ENCODE results near the gene TCF15. TPM values are rescaled to one million over a fixed set of nuclear protein-coding genes. Genes with fewer than 3 reads are reported as not detected.

Gene TCF15
- total RNA-seq, 2 experiments from 2014 or later, result not detected

DNA sequence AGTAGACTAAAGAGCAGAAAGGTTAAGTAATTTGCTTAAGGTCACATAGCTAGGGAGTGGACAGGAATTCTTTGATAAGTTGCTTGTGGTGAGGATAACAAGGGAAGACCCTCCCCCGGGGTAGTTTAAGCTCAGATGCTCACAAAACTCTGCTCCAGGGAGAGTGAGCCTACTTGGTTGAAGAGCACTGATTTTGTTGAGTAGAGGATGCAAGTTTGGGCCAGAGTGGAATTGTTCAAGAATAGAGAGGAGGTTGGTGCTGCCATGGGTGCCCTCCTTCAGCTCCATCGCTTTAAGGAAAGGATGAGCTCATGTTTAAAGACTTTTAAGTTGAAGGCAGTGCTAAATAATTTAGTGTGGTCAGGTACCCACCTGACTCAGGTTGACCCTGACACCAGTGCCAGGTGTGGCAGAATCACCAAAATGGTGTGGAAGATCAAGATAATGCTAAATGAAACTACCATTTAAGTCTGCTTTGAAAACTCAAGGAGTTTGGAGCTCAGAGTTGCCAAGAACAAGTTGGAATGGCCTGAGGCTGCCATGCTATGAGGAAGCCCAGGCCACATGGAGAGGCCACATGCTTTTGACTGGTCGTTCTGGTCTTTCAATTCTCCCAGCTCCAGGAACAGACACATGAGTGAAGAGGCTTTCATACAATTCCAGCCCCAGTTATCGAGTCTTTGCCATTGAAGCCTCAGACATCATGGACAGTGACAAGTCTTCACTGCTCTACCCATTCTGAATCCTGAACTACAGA, 8.0 kb upstream of the TCF15 start:
- no peak overlapping the region for H3K27ac Mint-ChIP-seq
- H3K4me1 Mint-ChIP-seq, result no peaks in the 10 kb centered on the region
- H3K9me3 Mint-ChIP-seq, result peaks cover 4% of the 10 kb centered on the region
- no peaks in the 10 kb centered on the region for H3K36me3 Mint-ChIP-seq (ENCODE audit: low read depth)
- ChIA-PET CTCF (interaction anchor here (0.7 to 1.8 kb wide), 3 partner anchors 15 to 28 kb away, joined by 3 to 6 read pairs (median 3); no protein-coding TSS in a partner anchor), POLR2A (interaction anchor here (0.7 kb wide), 1 partner anchor 23 kb away, joined by 3 read pairs; no protein-coding TSS in a partner anchor)
- H3K27me3 Mint-ChIP-seq, result peaks cover 25% of the 10 kb centered on the region
- no peak for DNase-seq
- H3K4me3 Mint-ChIP-seq, result no peak overlapping the region

DNA sequence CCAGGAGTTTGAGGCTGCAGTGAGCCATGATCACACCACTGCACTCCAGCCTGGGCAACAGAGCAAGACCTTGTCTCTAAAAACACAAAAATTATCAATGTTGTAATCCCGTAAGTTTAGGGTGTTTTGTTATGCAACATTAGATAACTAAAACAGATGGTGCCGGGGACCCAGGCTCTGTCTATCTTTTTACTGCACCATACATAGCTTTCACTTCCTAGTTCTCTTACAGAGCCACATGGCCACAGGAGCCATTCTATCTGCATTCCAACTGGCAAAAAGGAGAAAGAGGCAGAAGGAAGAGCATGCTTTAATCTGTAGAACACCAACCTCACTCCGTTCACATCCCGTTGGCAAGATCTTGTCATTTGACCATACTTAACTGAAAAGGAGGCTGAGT, 5.4 kb upstream of the TCF15 start:
- no peak for DNase-seq
- peaks cover 4% of the 10 kb centered on the region for H3K9me3 Mint-ChIP-seq
- H3K4me3 Mint-ChIP-seq, result no peak overlapping the region
- ChIA-PET POLR2A (no interaction called here), CTCF (no interaction called here)
- no peaks in the 10 kb centered on the region for H3K36me3 Mint-ChIP-seq (ENCODE audit: low read depth)
- peaks cover 8% of the 10 kb centered on the region for H3K4me1 Mint-ChIP-seq
- no peak overlapping the region for H3K27ac Mint-ChIP-seq
- peaks cover 51% of the 10 kb centered on the region for H3K27me3 Mint-ChIP-seq

DNA sequence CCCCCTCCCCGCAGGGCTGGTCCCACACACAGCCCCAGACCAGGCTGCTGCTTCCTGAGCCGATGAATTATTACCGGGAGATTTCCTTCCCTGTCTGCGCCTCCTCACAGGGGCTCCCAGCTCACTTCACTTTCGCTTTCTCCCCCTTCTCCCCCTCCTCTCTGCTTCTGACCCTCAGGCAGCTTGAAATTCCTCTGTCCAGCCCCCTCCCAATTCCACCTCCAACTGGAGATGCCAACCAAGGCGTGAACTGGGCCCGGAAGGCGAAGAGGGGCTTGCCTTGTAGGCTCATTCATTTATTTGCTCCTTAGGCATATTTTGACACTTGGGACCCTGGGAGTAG, 1.7 kb upstream of the TCF15 start:
- ChIA-PET POLR2A (no interaction called here), CTCF (interaction anchor here (0.5 to 1.3 kb wide), 3 partner anchors 19 to 63 kb away, joined by 3 read pairs; no protein-coding TSS in a partner anchor)
- H3K27me3 Mint-ChIP-seq, result peaks cover 59% of the 10 kb centered on the region
- DNase-seq, result no peak
- H3K27ac Mint-ChIP-seq, result no peak overlapping the region
- H3K4me1 Mint-ChIP-seq, result peaks cover 9% of the 10 kb centered on the region
- H3K36me3 Mint-ChIP-seq (ENCODE audit: low read depth), result no peaks in the 10 kb centered on the region
- no peaks in the 10 kb centered on the region for H3K9me3 Mint-ChIP-seq
- H3K4me3 Mint-ChIP-seq, result no peak overlapping the region

DNA sequence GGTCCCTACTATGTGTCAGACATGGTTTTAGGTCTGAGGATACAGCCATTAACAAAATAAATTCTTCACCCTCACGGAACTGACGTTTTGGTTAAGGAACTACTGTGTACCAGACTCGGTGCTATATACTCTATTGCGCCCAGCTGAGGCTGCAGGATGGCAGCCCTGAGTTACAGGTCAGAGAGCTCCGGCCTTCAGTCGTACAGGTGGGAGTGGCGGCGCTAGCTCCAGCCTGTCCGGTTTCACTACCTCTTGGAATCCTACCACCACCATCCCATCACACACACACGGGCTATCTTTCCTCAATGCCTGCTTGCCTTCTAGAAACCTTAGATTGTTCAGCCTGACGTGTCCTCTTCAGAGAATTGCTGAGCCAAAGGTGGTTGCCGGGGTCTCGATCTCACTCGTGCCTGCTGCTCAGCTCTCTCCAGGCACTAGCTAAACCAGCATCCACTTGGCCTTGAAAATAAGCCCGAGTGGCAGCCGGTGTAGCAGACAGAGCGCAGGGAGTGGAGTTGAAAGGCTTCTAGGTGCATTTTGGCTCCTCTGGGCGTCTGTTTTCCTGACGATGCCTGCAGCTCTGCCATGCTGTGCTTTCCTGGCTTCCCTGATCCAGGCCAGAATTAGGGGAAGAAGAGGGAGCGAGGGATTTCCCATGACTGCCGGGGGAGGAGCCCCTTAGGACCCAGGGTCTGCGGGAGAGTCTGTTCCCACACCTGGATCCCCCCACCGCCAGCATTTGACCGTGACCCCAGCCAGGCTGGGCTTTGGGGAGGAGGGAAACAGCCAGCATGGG, 1.1 kb upstream of the TCF15 start:
- CTCF ChIA-PET, result interaction anchor here (0.5 to 1.3 kb wide), 4 partner anchors 12 to 62 kb away, joined by 3 to 4 read pairs (median 3); no protein-coding TSS in a partner anchor

GRCh38 chr20:609371-609964, 641 bp downstream of the TCF15 start:
- Mint-ChIP-seq H3K36me3 (ENCODE audit: low read depth) (no peaks in the 10 kb centered on the region), H3K27ac (no peak overlapping the region), H3K4me3 (no peak overlapping the region), H3K9me3 (no peaks in the 10 kb centered on the region), H3K27me3 (peaks cover 55% of the 10 kb centered on the region), H3K4me1 (peaks cover 9% of the 10 kb centered on the region)
- ChIA-PET POLR2A (no interaction called here), CTCF (no interaction called here)
- no peak for DNase-seq

More for the DNA sequence above, 1.1 kb upstream of the TCF15 start:
- Mint-ChIP-seq H3K4me3 (no peak overlapping the region), H3K27ac (no peak overlapping the region), H3K4me1 (peaks cover 9% of the 10 kb centered on the region), H3K9me3 (no peaks in the 10 kb centered on the region), H3K36me3 (ENCODE audit: low read depth) (no peaks in the 10 kb centered on the region), H3K27me3 (peaks cover 59% of the 10 kb centered on the region)
- POLR2A ChIA-PET, result no interaction called here
- DNase-seq, result no peak

- Mint-ChIP-seq H3K27me3 (peaks cover 53% of the 10 kb centered on the region), H3K27ac (no peak overlapping the region), H3K9me3 (no peaks in the 10 kb centered on the region), H3K36me3 (ENCODE audit: low read depth) (no peaks in the 10 kb centered on the region), H3K4me1 (peaks cover 9% of the 10 kb centered on the region), H3K4me3 (no peak overlapping the region)
- ChIA-PET CTCF (no interaction called here), POLR2A (no interaction called here)
- no peak for DNase-seq
Measured at GRCh38 chr20:608970-609369, 1.1 kb downstream of the TCF15 start.

GRCh38 chr20:607476-607875, 2.6 kb downstream of the TCF15 start:
- Mint-ChIP-seq H3K36me3 (ENCODE audit: low read depth) (no peaks in the 10 kb centered on the region), H3K27me3 (peaks cover 40% of the 10 kb centered on the region), H3K4me1 (peaks cover 9% of the 10 kb centered on the region), H3K27ac (no peak overlapping the region), H3K4me3 (no peak overlapping the region), H3K9me3 (no peaks in the 10 kb centered on the region)
- DNase-seq, result no peak
- ChIA-PET POLR2A (no interaction called here), CTCF (interaction anchor here (1.3 kb wide), 1 partner anchor 38 kb away, joined by 3 read pairs; no protein-coding TSS in a partner anchor)

DNA sequence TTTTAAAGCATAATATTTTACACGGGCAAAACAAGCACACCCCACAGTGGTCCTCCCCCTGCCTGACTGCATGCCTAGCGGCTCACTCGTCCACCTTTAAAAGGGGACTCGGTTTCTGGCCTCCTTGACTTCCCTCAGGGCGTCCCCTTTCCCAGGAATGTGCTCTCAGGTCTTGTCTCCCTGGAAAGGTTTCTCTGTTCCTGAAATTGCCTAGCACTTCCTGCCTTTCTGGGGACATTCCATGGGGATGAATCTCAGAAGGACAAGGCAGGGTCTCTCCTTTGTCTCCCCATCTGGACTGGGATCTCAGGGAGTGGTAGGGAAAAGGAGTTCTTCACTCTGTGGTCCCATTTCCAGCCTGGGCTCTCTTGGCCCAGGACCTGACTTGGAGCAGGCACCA, 4.9 kb downstream of the TCF15 start:
- ChIA-PET CTCF (no interaction called here), POLR2A (no interaction called here)
- no peak for DNase-seq
- H3K4me3 Mint-ChIP-seq, result no peak overlapping the region
- H3K36me3 Mint-ChIP-seq (ENCODE audit: low read depth), result no peaks in the 10 kb centered on the region
- H3K27me3 Mint-ChIP-seq, result peaks cover 19% of the 10 kb centered on the region
- no peak overlapping the region for H3K27ac Mint-ChIP-seq
- no peaks in the 10 kb centered on the region for H3K4me1 Mint-ChIP-seq
- no peaks in the 10 kb centered on the region for H3K9me3 Mint-ChIP-seq

DNA sequence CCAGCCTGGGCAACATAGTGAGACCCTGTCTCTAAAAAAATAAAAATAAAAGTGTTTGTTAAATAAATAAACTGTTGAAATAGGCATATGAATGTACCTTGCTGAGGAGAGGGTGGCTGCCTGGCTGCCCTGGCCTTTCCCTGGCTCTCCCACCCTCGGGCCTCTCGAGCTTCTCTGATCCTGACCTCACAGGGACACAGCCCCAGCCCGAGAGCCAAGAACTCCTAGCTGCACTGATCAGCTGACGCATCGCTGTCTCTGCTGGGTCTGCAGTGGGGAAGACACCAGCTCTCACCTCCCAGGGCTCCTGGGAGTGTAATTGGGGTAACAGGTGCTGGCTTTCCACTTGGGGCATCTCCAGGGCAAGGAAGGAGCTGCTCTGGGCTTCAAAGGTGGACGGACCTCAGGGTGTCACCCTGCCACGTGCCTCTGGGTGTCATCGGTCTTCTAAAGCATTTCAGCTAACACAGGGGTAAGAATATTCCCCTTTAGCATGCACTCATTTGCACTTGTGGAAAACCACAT, 6.9 kb downstream of the TCF15 start:
- H3K27me3 Mint-ChIP-seq, result peaks cover 6% of the 10 kb centered on the region
- no peak overlapping the region for H3K27ac Mint-ChIP-seq
- ChIA-PET CTCF (interaction anchor here (1.1 to 1.3 kb wide), 2 partner anchors 10 to 14 kb away, joined by 3 read pairs; no protein-coding TSS in a partner anchor), POLR2A (no interaction called here)
- H3K36me3 Mint-ChIP-seq (ENCODE audit: low read depth), result no peaks in the 10 kb centered on the region
- H3K4me1 Mint-ChIP-seq, result no peaks in the 10 kb centered on the region
- H3K9me3 Mint-ChIP-seq, result no peaks in the 10 kb centered on the region
- DNase-seq, result no peak
- H3K4me3 Mint-ChIP-seq, result no peak overlapping the region

- no peaks in the 10 kb centered on the region for H3K4me1 Mint-ChIP-seq
- H3K27me3 Mint-ChIP-seq, result no peaks in the 10 kb centered on the region
- no peaks in the 10 kb centered on the region for H3K9me3 Mint-ChIP-seq
- CTCF ChIA-PET, result interaction anchor here (1.1 kb wide), 1 partner anchor 10 kb away, joined by 3 read pairs; no protein-coding TSS in a partner anchor
- no peak overlapping the region for H3K4me3 Mint-ChIP-seq
- no peaks in the 10 kb centered on the region for H3K36me3 Mint-ChIP-seq (ENCODE audit: low read depth)
- no peak for DNase-seq
- no peak overlapping the region for H3K27ac Mint-ChIP-seq
- POLR2A ChIA-PET, result no interaction called here
Measured at GRCh38 chr20:602111-602970, 7.8 kb downstream of the TCF15 start.

DNA sequence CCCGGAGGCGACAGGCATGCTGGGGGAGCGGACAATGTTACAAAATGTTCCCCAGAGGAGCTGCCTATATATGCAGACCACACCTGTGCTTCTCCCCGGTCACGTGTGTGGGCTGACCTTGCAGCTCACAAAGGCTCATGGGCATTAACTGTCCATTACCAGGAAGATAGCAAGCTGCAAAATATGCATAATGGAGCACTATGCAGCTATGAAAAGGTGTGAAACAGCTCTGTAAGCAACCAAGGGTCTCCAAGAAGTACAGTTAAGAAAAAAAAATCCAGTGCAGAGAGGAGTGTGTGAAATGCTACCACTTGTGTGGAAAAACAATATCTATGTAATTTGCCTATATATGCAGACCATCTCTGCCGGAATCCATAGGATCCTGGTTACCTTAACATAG, 9.4 kb downstream of the TCF15 start:
- H3K36me3 Mint-ChIP-seq (ENCODE audit: low read depth), result no peaks in the 10 kb centered on the region
- H3K27ac Mint-ChIP-seq, result no peak overlapping the region
- H3K9me3 Mint-ChIP-seq, result no peaks in the 10 kb centered on the region
- H3K27me3 Mint-ChIP-seq, result no peaks in the 10 kb centered on the region
- POLR2A ChIA-PET, result interaction anchor here (0.6 kb wide), 1 partner anchor 45 kb away, joined by 3 read pairs; no protein-coding TSS in a partner anchor
- no peak for DNase-seq
- H3K4me3 Mint-ChIP-seq, result no peak overlapping the region
- no peaks in the 10 kb centered on the region for H3K4me1 Mint-ChIP-seq
- CTCF ChIA-PET, result interaction anchor here (0.8 kb wide), 1 partner anchor 18 kb away, joined by 3 read pairs; no protein-coding TSS in a partner anchor

DNA sequence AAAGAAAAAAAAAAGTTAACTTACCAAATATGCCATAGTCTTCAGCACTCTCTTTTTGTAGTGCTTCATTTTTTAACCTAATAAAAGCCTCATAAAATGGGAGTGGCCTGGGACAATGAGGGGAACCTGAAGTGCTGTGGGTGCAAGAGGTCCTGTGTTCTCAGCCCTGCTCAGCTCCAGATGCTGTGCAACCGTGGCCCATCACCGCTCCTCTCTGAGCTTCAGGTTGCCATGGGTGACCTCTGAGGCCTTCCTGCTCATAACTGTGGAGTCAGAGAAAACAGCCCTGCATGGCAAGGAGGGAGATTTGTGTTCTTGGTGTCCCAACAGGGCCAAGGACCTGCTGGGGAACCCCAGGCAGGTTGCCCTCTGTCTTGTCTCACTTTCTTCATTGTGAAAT, 10.0 kb downstream of the TCF15 start:
- no peak for DNase-seq
- H3K4me1 Mint-ChIP-seq, result no peaks in the 10 kb centered on the region
- H3K27me3 Mint-ChIP-seq, result no peaks in the 10 kb centered on the region
- no peak overlapping the region for H3K4me3 Mint-ChIP-seq
- H3K27ac Mint-ChIP-seq, result no peak overlapping the region
- no peaks in the 10 kb centered on the region for H3K36me3 Mint-ChIP-seq (ENCODE audit: low read depth)
- POLR2A ChIA-PET, result interaction anchor here (0.6 kb wide), 1 partner anchor 46 kb away, joined by 3 read pairs; no protein-coding TSS in a partner anchor
- CTCF ChIA-PET, result interaction anchor here (0.8 kb wide), 1 partner anchor 18 kb away, joined by 3 read pairs; no protein-coding TSS in a partner anchor
- no peaks in the 10 kb centered on the region for H3K9me3 Mint-ChIP-seq
